Measurements from ENCODE around the gene POP7. TPM values are rescaled to one million over a fixed set of nuclear protein-coding genes. Genes with fewer than 3 reads are reported as not detected.

The POP7 gene
- total and polyA plus RNA-seq, 10 donors: 14.9 to 39.1 (median 18.8) TPM

DNA sequence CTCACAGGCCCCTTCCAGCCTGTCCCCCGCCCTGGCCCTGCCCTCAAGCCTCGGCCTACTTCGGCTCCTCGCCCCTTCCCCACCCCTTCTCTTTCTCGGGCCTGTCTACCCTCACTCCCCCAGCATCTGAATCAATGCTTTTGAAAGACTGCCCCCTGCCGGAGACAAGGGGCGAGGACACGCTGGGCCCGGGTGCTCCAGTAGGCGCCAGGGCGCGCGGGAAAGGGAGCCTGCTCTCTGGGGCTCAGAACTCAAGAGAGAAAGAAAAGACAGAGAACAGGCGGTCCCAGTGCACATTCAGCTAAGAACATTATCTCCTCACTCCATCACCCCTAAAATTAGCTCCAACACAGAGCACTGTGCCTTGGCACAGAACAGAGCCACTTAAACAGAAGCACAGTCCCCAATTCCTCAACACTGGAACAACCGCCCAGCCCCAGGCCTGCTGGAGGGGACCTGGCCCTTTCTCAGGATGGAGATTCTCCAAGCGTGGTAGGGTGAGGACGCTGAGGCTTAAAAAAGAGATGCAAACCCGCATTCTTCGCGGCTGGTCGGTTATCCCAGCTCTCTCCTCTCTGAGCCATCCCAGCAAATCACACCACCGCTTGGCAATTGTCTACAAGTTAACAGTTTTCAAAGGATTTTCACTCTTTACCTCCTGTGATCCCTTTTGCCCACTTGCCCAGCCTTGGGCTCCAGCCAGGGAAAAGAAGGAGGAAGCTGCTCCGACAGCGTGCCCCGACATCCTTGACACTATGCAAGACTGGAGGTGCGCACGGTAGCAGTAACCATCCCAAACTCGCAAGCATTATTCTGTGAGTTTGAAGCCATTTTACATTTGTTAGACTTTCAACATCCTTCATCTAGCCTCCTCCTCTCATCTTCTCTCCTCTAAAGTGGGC lies 14.0 kb upstream of the POP7 start:
- intact Hi-C loops (cut with DNase I; ENCODE audit: low total_unique reads): no loop called here
- DNase-seq: peak; percentile 94
- WGBS, 5 donors: 29 to 40% (median 34%) methylated on average over 25 to 28 of the region's 28 CpGs
- TF ChIP-seq POLR2A (IDR thresholded peaks at IDR 0.05) (no peak), POLR2AphosphoS5 (IDR thresholded peaks at IDR 0.05) (peak; percentile 52 to 74 (median 59)), CTCF (IDR thresholded peaks at IDR 0.05 in 8 of 11, conservative IDR thresholded peaks at IDR 0.05 in 3 of 11) (peak; percentile 84 to 99 (median 96))
- H3K27me3 ChIP-seq (replicated peaks in 1 of 7): no peaks in the 10 kb centered on the region
- no peaks in the 10 kb centered on the region for H3K9me3 ChIP-seq
- H3K36me3 ChIP-seq: peaks cover 0 to 33% (median 22%) of the 10 kb centered on the region in 6 donors
- peaks cover 39 to 71% (median 62%) of the 10 kb centered on the region in 6 donors for H3K4me1 ChIP-seq
- peak overlapping the region in 3 of 8 donors; percentile 7 to 32 (median 23) for H3K27ac ChIP-seq
- peak overlapping the region in 5 of 8 donors; percentile 4 to 97 (median 88) for H3K4me3 ChIP-seq

DNA sequence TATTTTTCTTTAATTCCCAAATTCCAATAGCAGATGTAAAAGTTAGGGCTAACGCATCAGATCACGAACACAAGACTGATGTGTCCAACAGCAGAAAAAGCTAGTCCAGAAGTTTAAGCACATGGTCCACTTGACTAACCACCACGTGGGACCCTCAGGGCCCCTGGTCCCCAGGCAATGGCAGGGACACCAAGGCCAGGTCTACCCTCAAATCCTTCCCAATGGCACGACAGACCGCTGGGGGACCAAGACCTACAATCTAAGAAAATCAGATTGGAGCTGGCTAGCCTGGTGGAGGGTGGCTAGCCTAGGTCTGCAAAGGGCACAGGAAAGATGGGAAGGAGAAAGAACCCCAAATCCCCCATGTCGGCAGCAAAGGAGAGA lies 13.4 kb upstream of the POP7 start:
- DNase-seq: no peak
- no peaks in the 10 kb centered on the region for H3K27me3 ChIP-seq (replicated peaks in 1 of 7)
- peak overlapping the region in 3 of 8 donors; percentile 79 to 87 (median 86) for H3K27ac ChIP-seq
- H3K4me1 ChIP-seq: peaks cover 39 to 71% (median 62%) of the 10 kb centered on the region in 6 donors
- TF ChIP-seq POLR2AphosphoS5 (IDR thresholded peaks at IDR 0.05) (no peak), CTCF (IDR thresholded peaks at IDR 0.05 in 8 of 11, conservative IDR thresholded peaks at IDR 0.05 in 3 of 11) (no peak), POLR2A (IDR thresholded peaks at IDR 0.05) (no peak)
- intact Hi-C loops (cut with DNase I; ENCODE audit: low total_unique reads): no loop called here
- peaks cover 0 to 27% (median 15%) of the 10 kb centered on the region in 6 donors for H3K36me3 ChIP-seq
- 56 to 70% (median 66%) methylated on average over 6 of the region's 6 CpGs for WGBS, 5 donors
- H3K9me3 ChIP-seq: no peaks in the 10 kb centered on the region
- H3K4me3 ChIP-seq: peak overlapping the region; percentile 70 to 97 (median 86)

DNA sequence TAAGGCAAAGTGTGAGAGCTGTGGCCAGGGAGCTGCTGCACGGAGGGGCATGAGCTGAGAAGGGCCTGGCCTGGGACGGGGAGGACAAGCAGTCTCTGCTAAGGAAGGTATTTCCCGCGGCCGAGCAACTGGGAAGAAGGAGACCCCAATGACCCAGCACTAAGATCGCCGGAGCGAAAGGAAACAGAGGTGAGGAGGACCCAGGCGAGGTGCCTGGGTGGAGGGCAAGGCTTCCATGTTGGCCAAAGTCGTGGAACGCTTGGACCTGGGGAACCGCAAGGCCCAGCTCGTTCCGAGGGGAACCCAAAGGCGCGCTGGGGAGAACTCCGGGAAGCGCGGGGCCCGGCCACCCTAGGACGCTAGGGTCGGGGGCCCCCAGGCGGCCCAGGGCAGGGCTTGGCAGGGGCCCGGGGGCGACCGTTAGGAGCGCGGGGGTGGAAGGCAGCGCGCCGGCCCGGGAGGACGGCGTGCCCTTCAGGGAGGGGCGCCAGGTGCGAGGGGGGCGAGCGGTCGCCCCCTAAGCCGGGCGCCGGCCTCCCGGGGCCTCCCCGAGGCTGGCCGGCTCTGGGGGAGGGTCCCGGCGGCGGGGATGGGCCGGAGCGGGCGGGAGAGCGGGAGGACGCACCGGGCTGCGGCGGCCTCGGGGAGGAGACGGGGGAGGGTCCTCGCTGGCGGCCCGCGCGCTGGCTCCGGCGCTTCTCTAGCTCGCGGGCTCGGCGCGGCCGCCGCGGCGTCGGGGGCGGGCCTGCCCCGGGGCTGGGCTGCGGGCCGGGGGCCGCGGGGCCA lies 12.4 kb upstream of the POP7 start:
- no peaks in the 10 kb centered on the region for H3K9me3 ChIP-seq
- TF ChIP-seq POLR2AphosphoS5 (IDR thresholded peaks at IDR 0.05): peak in 1 of 3 donors; percentile 14
- TF ChIP-seq POLR2A (IDR thresholded peaks at IDR 0.05): no peak
- no peak for TF ChIP-seq CTCF (IDR thresholded peaks at IDR 0.05 in 8 of 11, conservative IDR thresholded peaks at IDR 0.05 in 3 of 11)
- H3K27ac ChIP-seq: peak overlapping the region in 6 of 8 donors; percentile 74 to 87 (median 82)
- peak overlapping the region; percentile 70 to 97 (median 86) for H3K4me3 ChIP-seq
- 0 to 1% (median 1%) methylated on average over 25 to 81 of the region's 81 CpGs for WGBS, 5 donors
- H3K4me1 ChIP-seq: peaks cover 39 to 67% (median 59%) of the 10 kb centered on the region in 6 donors
- intact Hi-C loops (cut with DNase I; ENCODE audit: low total_unique reads): no loop called here
- H3K36me3 ChIP-seq: peaks cover 0 to 17% (median 6%) of the 10 kb centered on the region in 6 donors
- DNase-seq: peak; percentile 88
- no peaks in the 10 kb centered on the region for H3K27me3 ChIP-seq (replicated peaks in 1 of 7)

Measured in spleen (tissue), 11 donors.